ENCODE results near the gene SMG7. TPM values are rescaled to one million over a fixed set of nuclear protein-coding genes. Genes with fewer than 3 reads are reported as not detected.

SMG7 gene
- total RNA-seq, 1 experiment from 2014 or later = 107 TPM

DNA sequence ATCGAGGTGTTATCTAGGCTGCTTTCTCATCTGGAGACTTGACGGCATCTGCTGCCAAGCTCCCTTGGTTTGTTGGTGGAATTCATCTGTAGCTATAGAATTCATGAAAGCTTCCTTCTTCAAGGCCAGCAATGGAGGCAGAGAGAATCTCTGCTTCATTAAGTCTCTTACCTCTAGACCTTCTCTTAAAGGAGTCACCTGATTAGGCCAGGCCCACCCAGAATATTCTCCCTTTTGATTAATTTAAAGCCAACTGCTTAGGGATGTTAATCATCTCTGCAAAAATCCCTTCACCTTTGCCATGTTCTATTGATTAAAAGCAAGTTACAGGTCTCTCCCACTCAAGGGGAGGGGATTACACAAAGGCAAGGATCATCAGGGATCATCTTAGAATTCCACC is 123.2 kb downstream of the SMG7 start:
- POLR2A ChIA-PET = interaction anchor here (1.2 kb wide), 1 partner anchor 39 kb away, joined by 3 read pairs; no protein-coding TSS in a partner anchor
- H3K36me3 Mint-ChIP-seq (ENCODE audit: insufficient read depth, unreplicated experiment) = no peaks in the 10 kb centered on the region
- TF ChIP-seq CTCF (IDR thresholded peaks at IDR 0.05; ENCODE audit: unreplicated experiment) = no peak
- H3K27ac Mint-ChIP-seq (ENCODE audit: low read depth, unreplicated experiment) = no peak overlapping the region
- DNase-seq (ENCODE audit: unreplicated experiment) = no peak
- no TSS peak for BruUV-seq (replicated peaks)
- no peaks in the 10 kb centered on the region for H3K27me3 Mint-ChIP-seq (ENCODE audit: insufficient read depth, unreplicated experiment)
- H3K4me3 Mint-ChIP-seq (ENCODE audit: unreplicated experiment) = no peak overlapping the region
- intact Hi-C loops (cut with micrococcal nuclease) = no loop called here
- peaks cover 25% of the 10 kb centered on the region for H3K4me1 Mint-ChIP-seq (ENCODE audit: insufficient read depth, unreplicated experiment)
- no peaks in the 10 kb centered on the region for H3K9me3 Mint-ChIP-seq (ENCODE audit: unreplicated experiment)
- CTCF ChIA-PET = interaction anchor here (0.6 kb wide), 1 partner anchor 20 kb away, joined by 4 read pairs; no protein-coding TSS in a partner anchor

DNA sequence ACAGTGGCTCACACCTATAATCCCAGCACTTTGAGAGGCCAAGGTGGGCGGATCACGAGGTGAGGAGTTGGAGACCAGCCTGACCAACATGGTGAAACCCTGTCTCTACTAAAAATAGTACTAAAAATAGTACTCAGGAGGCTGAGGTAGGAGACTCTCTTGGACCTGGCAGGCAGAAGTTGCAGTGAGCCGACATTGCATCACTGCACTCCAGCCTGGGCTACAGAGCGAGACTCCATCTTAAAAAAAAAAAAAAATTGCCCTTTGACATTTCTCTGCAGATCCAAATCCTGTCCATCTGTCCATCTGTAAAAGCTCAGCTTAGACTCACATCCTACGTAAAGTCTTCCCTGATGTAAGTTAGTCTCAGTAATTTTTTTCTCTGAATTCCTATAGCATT is 124.2 kb downstream of the SMG7 start:
- Mint-ChIP-seq H3K27ac (ENCODE audit: low read depth, unreplicated experiment) (no peak overlapping the region), H3K4me1 (ENCODE audit: insufficient read depth, unreplicated experiment) (peaks cover 25% of the 10 kb centered on the region), H3K36me3 (ENCODE audit: insufficient read depth, unreplicated experiment) (no peaks in the 10 kb centered on the region), H3K9me3 (ENCODE audit: unreplicated experiment) (no peaks in the 10 kb centered on the region), H3K27me3 (ENCODE audit: insufficient read depth, unreplicated experiment) (no peaks in the 10 kb centered on the region), H3K4me3 (ENCODE audit: unreplicated experiment) (no peak overlapping the region)
- ChIA-PET CTCF (no interaction called here), POLR2A (interaction anchor here (1.0 kb wide), 1 partner anchor 38 kb away, joined by 3 read pairs; no protein-coding TSS in a partner anchor)
- TF ChIP-seq CTCF (IDR thresholded peaks at IDR 0.05; ENCODE audit: unreplicated experiment) = no peak
- no peak for DNase-seq (ENCODE audit: unreplicated experiment)
- BruUV-seq (replicated peaks) = no TSS peak
- intact Hi-C loops (cut with micrococcal nuclease) = no loop called here

- no peak for TF ChIP-seq CTCF (IDR thresholded peaks at IDR 0.05; ENCODE audit: unreplicated experiment)
- no TSS peak for BruUV-seq (replicated peaks)
- H3K36me3 Mint-ChIP-seq (ENCODE audit: insufficient read depth, unreplicated experiment) = no peaks in the 10 kb centered on the region
Measured at GRCh38 chr1:183597656-183598347, 125.5 kb downstream of the SMG7 start.

GRCh38 chr1:183598386-183598785 is 126.1 kb downstream of the SMG7 start:
- DNase-seq (ENCODE audit: unreplicated experiment) = no peak
- TF ChIP-seq CTCF (IDR thresholded peaks at IDR 0.05; ENCODE audit: unreplicated experiment) = no peak
- H3K4me3 Mint-ChIP-seq (ENCODE audit: unreplicated experiment) = no peak overlapping the region
- peaks cover 25% of the 10 kb centered on the region for H3K4me1 Mint-ChIP-seq (ENCODE audit: insufficient read depth, unreplicated experiment)
- H3K27me3 Mint-ChIP-seq (ENCODE audit: insufficient read depth, unreplicated experiment) = no peaks in the 10 kb centered on the region
- no TSS peak for BruUV-seq (replicated peaks)
- ChIA-PET CTCF (interaction anchor here (0.7 to 1.6 kb wide), 6 partner anchors 9 to 317 kb away, joined by 3 to 7 read pairs (median 3); no protein-coding TSS in a partner anchor), POLR2A (interaction anchor here (0.6 to 1.5 kb wide), 3 partner anchors 10 to 1194 kb away, joined by 3 read pairs; no protein-coding TSS in a partner anchor)
- intact Hi-C loops (cut with micrococcal nuclease) = no loop called here
- no peaks in the 10 kb centered on the region for H3K36me3 Mint-ChIP-seq (ENCODE audit: insufficient read depth, unreplicated experiment)
- no peaks in the 10 kb centered on the region for H3K9me3 Mint-ChIP-seq (ENCODE audit: unreplicated experiment)
- H3K27ac Mint-ChIP-seq (ENCODE audit: low read depth, unreplicated experiment) = peak overlapping the region; percentile 57

More at GRCh38 chr1:183597656-183598347, 125.5 kb downstream of the SMG7 start:
- Mint-ChIP-seq H3K4me1 (ENCODE audit: insufficient read depth, unreplicated experiment) (peaks cover 25% of the 10 kb centered on the region), H3K9me3 (ENCODE audit: unreplicated experiment) (no peaks in the 10 kb centered on the region), H3K27me3 (ENCODE audit: insufficient read depth, unreplicated experiment) (no peaks in the 10 kb centered on the region), H3K27ac (ENCODE audit: low read depth, unreplicated experiment) (peak overlapping the region; percentile 57), H3K4me3 (ENCODE audit: unreplicated experiment) (no peak overlapping the region)
- intact Hi-C loops (cut with micrococcal nuclease) = no loop called here
- CTCF ChIA-PET = interaction anchor here (1.0 to 1.6 kb wide), 4 partner anchors 10 to 316 kb away, joined by 3 to 7 read pairs (median 4); no protein-coding TSS in a partner anchor
- POLR2A ChIA-PET = interaction anchor here (0.6 to 1.5 kb wide), 2 partner anchors 10 to 1194 kb away, joined by 3 read pairs; no protein-coding TSS in a partner anchor
- no peak for DNase-seq (ENCODE audit: unreplicated experiment)
